ENCODE results near the gene HGF.

Gene HGF

DNA sequence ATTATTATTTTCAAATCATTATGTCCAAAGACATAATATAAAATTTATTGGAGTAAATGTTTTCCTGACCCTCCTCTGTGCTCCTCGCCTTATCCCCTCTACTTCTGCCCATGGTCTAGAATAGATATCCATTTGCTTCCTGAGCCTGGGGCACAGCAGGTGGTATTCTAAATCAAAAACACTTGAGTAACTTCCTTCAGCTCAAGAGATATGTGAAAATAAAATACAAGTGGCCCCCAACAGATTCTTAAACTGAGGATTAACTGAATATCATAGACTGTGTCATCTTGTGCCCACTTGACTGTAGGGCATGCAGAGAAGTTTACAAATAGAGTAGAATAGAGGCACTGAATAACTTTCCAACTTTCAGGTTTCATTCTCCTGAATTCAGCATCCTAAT is 59.1 kb downstream of the HGF start:
- Histone ChIP-seq H3K4me1 (ENCODE audit: control insufficient read depth, low read depth, low read length) (peaks cover 4% of the 10 kb centered on the region), H3K9me3 (ENCODE audit: control insufficient read depth, low read depth, low read length) (no peaks in the 10 kb centered on the region), H3K27ac (ENCODE audit: low read length) (no peak overlapping the region), H3K36me3 (ENCODE audit: control insufficient read depth, low read depth, low read length) (no peaks in the 10 kb centered on the region), H3K27me3 (ENCODE audit: control insufficient read depth, insufficient read depth, low read length) (no peaks in the 10 kb centered on the region), H3K9ac (ENCODE audit: low read length) (no peak overlapping the region), H3K4me3 (ENCODE audit: low read length) (no peak overlapping the region)

DNA sequence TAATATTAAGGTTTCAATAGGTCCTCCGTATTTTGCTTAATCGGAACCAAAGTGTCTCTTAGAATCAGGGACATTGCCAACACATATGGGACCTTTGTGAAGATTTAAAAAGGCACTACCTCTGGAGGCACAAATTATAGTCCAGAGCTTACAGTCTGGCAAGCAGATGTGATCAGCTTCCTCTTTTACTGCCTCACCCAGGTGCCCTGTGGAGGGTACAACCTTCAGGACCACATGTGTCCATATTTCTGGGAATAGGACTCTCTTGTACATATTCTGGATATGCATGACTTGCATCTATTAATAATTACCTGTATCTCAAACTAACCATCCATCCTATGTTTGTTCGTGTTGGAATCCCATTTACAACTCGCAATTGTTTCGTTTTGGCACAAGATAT is 60.0 kb downstream of the HGF start:
- no peaks in the 10 kb centered on the region for H3K27me3 ChIP-seq (ENCODE audit: control insufficient read depth, insufficient read depth, low read length)
- H3K4me3 ChIP-seq (ENCODE audit: low read length), result no peak overlapping the region
- H3K4me1 ChIP-seq (ENCODE audit: control insufficient read depth, low read depth, low read length), result peaks cover 4% of the 10 kb centered on the region
- no peak overlapping the region for H3K9ac ChIP-seq (ENCODE audit: low read length)
- H3K9me3 ChIP-seq (ENCODE audit: control insufficient read depth, low read depth, low read length), result no peaks in the 10 kb centered on the region
- no peaks in the 10 kb centered on the region for H3K36me3 ChIP-seq (ENCODE audit: control insufficient read depth, low read depth, low read length)
- H3K27ac ChIP-seq (ENCODE audit: low read length), result no peak overlapping the region

DNA sequence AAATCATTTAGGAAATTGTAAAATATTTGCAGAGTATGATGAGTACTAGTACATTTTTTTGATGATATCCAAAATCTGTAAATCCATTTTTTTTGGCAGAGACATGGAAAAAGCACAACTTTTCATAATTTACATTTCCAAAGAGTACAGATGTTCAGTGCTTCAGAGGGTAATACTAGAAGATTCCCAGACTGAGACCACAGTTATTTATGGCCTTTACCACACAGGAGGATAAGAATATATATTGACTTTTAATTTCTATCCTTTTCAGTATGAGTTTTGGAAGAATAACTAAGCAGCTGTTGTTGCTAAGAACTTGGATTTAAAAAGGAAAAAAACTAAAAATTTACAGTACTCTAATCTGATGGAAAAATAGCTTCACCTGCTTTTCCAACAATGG is 61.9 kb downstream of the HGF start:
- no peaks in the 10 kb centered on the region for H3K36me3 ChIP-seq (ENCODE audit: control insufficient read depth, low read depth, low read length)
- no peak overlapping the region for H3K9ac ChIP-seq (ENCODE audit: low read length)
- H3K9me3 ChIP-seq (ENCODE audit: control insufficient read depth, low read depth, low read length), result no peaks in the 10 kb centered on the region
- no peak overlapping the region for H3K27ac ChIP-seq (ENCODE audit: low read length)
- H3K4me3 ChIP-seq (ENCODE audit: low read length), result no peak overlapping the region
- H3K27me3 ChIP-seq (ENCODE audit: control insufficient read depth, insufficient read depth, low read length), result no peaks in the 10 kb centered on the region
- H3K4me1 ChIP-seq (ENCODE audit: control insufficient read depth, low read depth, low read length), result peaks cover 4% of the 10 kb centered on the region

DNA sequence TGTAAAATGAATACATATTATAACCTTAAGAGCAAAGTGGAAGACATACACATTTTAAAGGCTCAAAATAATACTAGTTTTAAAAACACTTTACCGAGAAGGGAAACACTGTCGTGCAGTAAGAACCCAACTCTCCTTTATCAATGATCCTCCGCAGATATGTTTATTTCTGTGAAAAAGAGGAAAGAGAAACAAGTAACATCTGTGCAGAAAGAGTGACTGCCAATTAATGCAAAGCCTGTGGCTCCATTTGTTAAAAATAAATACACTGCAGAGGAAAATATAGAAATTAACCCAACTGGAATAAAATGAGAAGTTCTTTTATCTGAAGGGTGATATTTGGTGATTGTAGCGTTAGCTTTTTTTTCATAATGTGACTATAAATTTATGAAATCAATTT is 62.7 kb downstream of the HGF start:
- Histone ChIP-seq H3K27ac (ENCODE audit: low read length) (no peak overlapping the region), H3K27me3 (ENCODE audit: control insufficient read depth, insufficient read depth, low read length) (no peaks in the 10 kb centered on the region), H3K9me3 (ENCODE audit: control insufficient read depth, low read depth, low read length) (no peaks in the 10 kb centered on the region), H3K36me3 (ENCODE audit: control insufficient read depth, low read depth, low read length) (no peaks in the 10 kb centered on the region), H3K9ac (ENCODE audit: low read length) (no peak overlapping the region), H3K4me1 (ENCODE audit: control insufficient read depth, low read depth, low read length) (peaks cover 4% of the 10 kb centered on the region), H3K4me3 (ENCODE audit: low read length) (no peak overlapping the region)

DNA sequence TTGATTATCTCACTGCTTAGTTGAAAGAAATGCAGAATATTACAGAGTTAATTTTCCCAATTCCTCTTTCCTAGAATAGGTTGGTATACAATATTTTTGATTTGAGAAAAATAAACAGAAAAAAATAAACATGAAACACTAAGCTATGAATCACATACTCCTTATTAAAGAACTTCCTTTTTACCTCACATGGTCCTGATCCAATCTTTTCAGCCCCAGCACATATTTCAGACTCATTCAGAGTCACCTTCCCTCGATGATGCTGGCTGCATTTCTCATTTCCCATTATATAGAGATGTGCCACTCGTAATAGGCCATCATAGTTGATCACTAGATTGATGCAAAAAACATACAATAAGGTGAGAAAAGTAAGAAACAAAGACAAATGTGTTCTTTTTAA is 64.6 kb downstream of the HGF start:
- H3K9ac ChIP-seq (ENCODE audit: low read length), result no peak overlapping the region
- no peaks in the 10 kb centered on the region for H3K36me3 ChIP-seq (ENCODE audit: control insufficient read depth, low read depth, low read length)
- no peak overlapping the region for H3K27ac ChIP-seq (ENCODE audit: low read length)

DNA sequence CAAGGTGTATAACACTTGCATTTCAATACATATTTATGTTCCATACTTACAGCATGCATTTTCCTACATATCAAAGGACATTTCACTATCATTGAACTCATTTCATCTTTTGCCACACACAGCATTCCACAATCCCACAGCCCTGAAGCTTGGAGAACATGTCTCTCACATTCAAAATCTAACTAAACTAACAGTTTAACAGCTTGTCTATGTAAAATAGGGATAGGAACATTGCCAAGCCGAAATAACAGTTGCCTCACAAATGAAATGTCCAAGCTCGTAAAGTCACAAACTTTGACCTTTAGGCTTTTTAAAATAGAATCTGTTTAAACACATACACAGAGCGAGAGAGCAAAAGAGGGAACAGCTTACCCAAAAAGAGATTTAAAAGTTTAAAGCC is 65.3 kb downstream of the HGF start:
- H3K4me3 ChIP-seq (ENCODE audit: low read length), result no peak overlapping the region
- no peaks in the 10 kb centered on the region for H3K36me3 ChIP-seq (ENCODE audit: control insufficient read depth, low read depth, low read length)
- H3K27ac ChIP-seq (ENCODE audit: low read length), result no peak overlapping the region
- H3K27me3 ChIP-seq (ENCODE audit: control insufficient read depth, insufficient read depth, low read length), result no peaks in the 10 kb centered on the region
- no peak overlapping the region for H3K9ac ChIP-seq (ENCODE audit: low read length)
- no peaks in the 10 kb centered on the region for H3K9me3 ChIP-seq (ENCODE audit: control insufficient read depth, low read depth, low read length)
- peaks cover 4% of the 10 kb centered on the region for H3K4me1 ChIP-seq (ENCODE audit: control insufficient read depth, low read depth, low read length)

More for the DNA sequence above, 64.6 kb downstream of the HGF start:
- Histone ChIP-seq H3K9me3 (ENCODE audit: control insufficient read depth, low read depth, low read length) (no peaks in the 10 kb centered on the region), H3K27me3 (ENCODE audit: control insufficient read depth, insufficient read depth, low read length) (no peaks in the 10 kb centered on the region), H3K4me3 (ENCODE audit: low read length) (no peak overlapping the region), H3K4me1 (ENCODE audit: control insufficient read depth, low read depth, low read length) (peaks cover 4% of the 10 kb centered on the region)

DNA sequence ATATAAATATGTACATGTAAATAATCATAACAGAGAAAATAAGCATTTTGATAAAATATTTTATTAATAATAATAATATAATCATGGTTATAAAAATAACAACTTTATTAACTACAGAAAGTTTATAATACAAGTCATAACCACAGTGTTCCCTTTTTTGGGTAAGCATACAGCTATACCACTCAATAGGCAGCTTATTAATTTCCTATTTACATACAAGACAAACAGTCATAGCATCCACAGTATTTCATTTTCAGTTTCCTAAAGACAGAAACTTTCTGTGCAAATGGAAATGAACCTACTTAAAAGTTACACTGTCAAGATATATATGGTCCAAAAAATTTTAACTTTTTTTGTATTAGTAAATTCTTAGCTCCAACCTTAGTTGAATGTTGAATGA is 70.9 kb downstream of the HGF start:
- Histone ChIP-seq H3K4me3 (ENCODE audit: low read length) (no peak overlapping the region), H3K27ac (ENCODE audit: low read length) (no peak overlapping the region), H3K9me3 (ENCODE audit: control insufficient read depth, low read depth, low read length) (no peaks in the 10 kb centered on the region), H3K36me3 (ENCODE audit: control insufficient read depth, low read depth, low read length) (no peaks in the 10 kb centered on the region), H3K4me1 (ENCODE audit: control insufficient read depth, low read depth, low read length) (peaks cover under 1% of the 10 kb centered on the region), H3K9ac (ENCODE audit: low read length) (no peak overlapping the region), H3K27me3 (ENCODE audit: control insufficient read depth, insufficient read depth, low read length) (no peaks in the 10 kb centered on the region)

DNA sequence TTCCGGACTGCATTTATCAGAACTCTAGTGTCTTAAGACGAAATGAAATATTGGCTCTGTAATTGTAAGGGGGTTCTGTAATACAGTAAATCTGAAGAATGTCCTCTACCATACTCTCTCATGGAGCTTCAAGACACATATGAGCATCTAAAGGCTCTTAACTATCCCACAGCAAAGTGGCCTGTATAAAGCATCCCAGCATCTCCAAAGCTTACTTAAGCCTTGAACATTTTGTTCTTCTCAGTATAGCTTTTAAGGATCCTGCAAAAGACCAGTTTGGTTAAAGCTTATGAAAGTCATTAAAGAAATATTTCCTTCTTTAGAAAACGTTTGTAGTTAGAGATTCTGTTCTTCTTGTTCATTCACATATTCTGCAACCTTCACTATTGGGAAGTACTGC is 75.1 kb downstream of the HGF start:
- Histone ChIP-seq H3K27me3 (ENCODE audit: control insufficient read depth, insufficient read depth, low read length) (no peaks in the 10 kb centered on the region), H3K4me3 (ENCODE audit: low read length) (no peak overlapping the region), H3K36me3 (ENCODE audit: control insufficient read depth, low read depth, low read length) (no peaks in the 10 kb centered on the region), H3K4me1 (ENCODE audit: control insufficient read depth, low read depth, low read length) (peaks cover 13% of the 10 kb centered on the region), H3K9ac (ENCODE audit: low read length) (no peak overlapping the region), H3K9me3 (ENCODE audit: control insufficient read depth, low read depth, low read length) (no peaks in the 10 kb centered on the region), H3K27ac (ENCODE audit: low read length) (no peak overlapping the region)

DNA sequence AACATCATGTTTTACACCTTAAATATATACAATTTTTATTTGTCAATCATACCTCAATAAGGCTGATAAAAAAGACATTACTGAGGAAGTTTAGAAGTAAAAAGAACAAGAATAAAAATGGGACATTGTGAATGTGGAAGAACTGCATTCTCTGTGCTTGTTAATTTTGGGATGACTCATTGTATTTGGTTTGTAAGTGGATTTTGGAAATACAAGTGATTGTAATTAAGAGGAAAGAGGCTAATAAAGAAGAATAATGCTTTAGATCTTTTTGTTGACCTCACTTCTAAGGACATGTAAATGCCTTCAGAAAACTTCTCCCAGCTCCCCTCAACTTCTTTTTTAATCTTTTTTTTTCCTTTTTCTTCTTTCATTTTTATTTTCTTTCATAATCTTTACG is 76.0 kb downstream of the HGF start:
- no peaks in the 10 kb centered on the region for H3K27me3 ChIP-seq (ENCODE audit: control insufficient read depth, insufficient read depth, low read length)
- no peak overlapping the region for H3K27ac ChIP-seq (ENCODE audit: low read length)
- no peak overlapping the region for H3K9ac ChIP-seq (ENCODE audit: low read length)
- H3K9me3 ChIP-seq (ENCODE audit: control insufficient read depth, low read depth, low read length), result no peaks in the 10 kb centered on the region
- H3K4me1 ChIP-seq (ENCODE audit: control insufficient read depth, low read depth, low read length), result peaks cover 17% of the 10 kb centered on the region
- H3K4me3 ChIP-seq (ENCODE audit: low read length), result no peak overlapping the region
- H3K36me3 ChIP-seq (ENCODE audit: control insufficient read depth, low read depth, low read length), result no peaks in the 10 kb centered on the region

DNA sequence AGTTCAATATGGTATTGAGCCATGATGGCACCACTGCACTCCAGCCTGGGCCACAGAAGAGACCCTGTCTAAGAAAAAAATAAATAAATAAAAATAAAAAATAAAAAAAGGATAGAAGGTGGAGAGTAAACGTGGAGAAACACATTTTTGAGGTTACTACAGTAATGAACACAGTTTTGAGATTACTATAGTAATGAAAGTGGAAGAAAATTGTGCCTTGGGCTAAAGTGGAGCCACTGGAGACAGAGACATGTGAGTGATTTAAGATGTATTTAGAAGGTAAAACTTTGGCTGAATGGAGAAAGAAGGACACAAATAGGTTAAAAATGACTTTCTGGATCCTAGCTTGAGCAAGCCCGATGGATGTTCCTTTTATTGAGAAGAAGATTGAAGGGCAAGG is 76.8 kb downstream of the HGF start:
- peaks cover 17% of the 10 kb centered on the region for H3K4me1 ChIP-seq (ENCODE audit: control insufficient read depth, low read depth, low read length)
- no peaks in the 10 kb centered on the region for H3K9me3 ChIP-seq (ENCODE audit: control insufficient read depth, low read depth, low read length)
- H3K27ac ChIP-seq (ENCODE audit: low read length), result no peak overlapping the region
- H3K9ac ChIP-seq (ENCODE audit: low read length), result no peak overlapping the region
- H3K4me3 ChIP-seq (ENCODE audit: low read length), result no peak overlapping the region
- H3K36me3 ChIP-seq (ENCODE audit: control insufficient read depth, low read depth, low read length), result no peaks in the 10 kb centered on the region
- H3K27me3 ChIP-seq (ENCODE audit: control insufficient read depth, insufficient read depth, low read length), result no peaks in the 10 kb centered on the region

DNA sequence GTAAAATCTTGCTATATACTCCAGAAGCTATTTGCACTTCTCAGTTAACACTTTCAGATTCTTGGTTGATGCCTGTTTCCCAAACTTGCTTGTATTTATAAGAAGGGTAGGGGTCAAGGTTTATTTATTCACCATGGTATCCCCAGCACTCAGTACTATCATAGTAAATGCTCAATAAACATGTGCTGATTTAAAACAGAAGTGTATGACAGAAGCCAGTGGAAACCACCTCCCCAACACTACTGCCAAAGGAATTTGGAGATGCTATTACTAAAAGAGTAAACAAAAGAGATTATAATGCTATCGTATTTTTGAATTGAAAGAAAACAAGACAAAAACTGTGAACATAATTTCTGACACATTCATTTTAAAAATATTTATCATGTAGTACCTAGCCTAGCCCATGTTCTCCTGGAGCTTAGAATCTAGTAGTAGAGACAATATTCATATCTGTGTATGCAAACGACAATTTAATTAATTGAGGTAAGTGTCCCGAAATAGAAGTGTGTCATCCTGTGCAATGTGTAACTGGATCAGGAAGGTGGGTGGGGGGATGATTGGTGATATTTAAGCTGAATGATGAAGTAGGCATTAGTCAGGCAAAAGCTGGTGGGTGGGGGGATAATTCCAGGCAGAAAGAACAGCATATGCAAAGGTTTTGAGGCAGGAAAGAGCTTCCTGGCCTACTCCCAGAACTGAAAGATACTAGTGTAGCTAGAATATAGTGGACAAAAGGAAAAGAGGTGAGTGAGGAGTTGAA is 77.5 kb downstream of the HGF start:
- no peak overlapping the region for H3K4me3 ChIP-seq (ENCODE audit: low read length)
- H3K27ac ChIP-seq (ENCODE audit: low read length), result no peak overlapping the region

DNA sequence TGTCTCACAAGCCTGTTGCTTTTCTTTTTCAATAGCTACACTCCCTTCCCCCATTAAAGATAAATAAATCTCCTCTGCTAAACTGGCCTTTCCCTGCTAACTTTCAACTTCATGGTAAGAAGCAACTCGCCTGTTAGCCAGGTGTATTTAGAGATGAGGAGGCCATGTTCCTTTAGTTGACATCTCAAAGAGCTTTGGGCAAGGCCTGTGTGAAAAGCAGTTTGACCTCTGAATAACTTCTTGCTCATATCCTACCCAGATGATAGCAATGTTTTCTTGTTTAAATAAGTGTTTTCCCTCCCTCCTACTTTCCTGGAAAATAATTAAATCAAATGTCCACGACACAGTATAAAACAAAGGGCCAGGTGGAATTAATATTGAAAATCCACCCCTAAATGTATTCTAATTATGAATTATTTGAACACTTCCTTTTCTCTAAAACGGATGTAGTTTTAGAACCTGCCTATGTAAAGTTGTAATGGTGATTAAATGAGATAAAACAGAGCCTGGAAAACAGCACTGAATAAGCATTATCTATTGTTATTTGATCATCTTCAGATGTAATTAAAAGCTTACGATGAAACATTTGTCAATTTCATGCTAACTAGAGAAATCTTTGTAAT is 78.5 kb downstream of the HGF start:
- no peak overlapping the region for H3K9ac ChIP-seq (ENCODE audit: low read length)
- H3K4me3 ChIP-seq (ENCODE audit: low read length), result no peak overlapping the region
- no peaks in the 10 kb centered on the region for H3K27me3 ChIP-seq (ENCODE audit: control insufficient read depth, insufficient read depth, low read length)
- peaks cover 17% of the 10 kb centered on the region for H3K4me1 ChIP-seq (ENCODE audit: control insufficient read depth, low read depth, low read length)
- H3K36me3 ChIP-seq (ENCODE audit: control insufficient read depth, low read depth, low read length), result no peaks in the 10 kb centered on the region
- H3K9me3 ChIP-seq (ENCODE audit: control insufficient read depth, low read depth, low read length), result no peaks in the 10 kb centered on the region
- H3K27ac ChIP-seq (ENCODE audit: low read length), result no peak overlapping the region

More for the DNA sequence above, 77.5 kb downstream of the HGF start:
- Histone ChIP-seq H3K4me1 (ENCODE audit: control insufficient read depth, low read depth, low read length) (peaks cover 17% of the 10 kb centered on the region), H3K36me3 (ENCODE audit: control insufficient read depth, low read depth, low read length) (no peaks in the 10 kb centered on the region), H3K9me3 (ENCODE audit: control insufficient read depth, low read depth, low read length) (no peaks in the 10 kb centered on the region), H3K27me3 (ENCODE audit: control insufficient read depth, insufficient read depth, low read length) (no peaks in the 10 kb centered on the region), H3K9ac (ENCODE audit: low read length) (no peak overlapping the region)

Measured in iPS-18a (cell line).